ENCODE data around the gene HSF2BP.
"Not testable (repeated sequence)": the region's sequence is repeated elsewhere in the genome, so short reads cannot be mapped to it uniquely, and the experiment has no call there.

Gene HSF2BP

GRCh38 chr21:43688906-43689305, 29.6 kb upstream of the HSF2BP start:
- FAIRE-seq, result no peak
- DNase-seq (ENCODE audit: insufficient read length, low spot score), result no peak

- FAIRE-seq, result no peak
- DNase-seq (ENCODE audit: insufficient read length, low spot score), result no peak
These were observed 28.5 kb upstream of the HSF2BP start for GRCh38 chr21:43687566-43688399.

- no peak for FAIRE-seq
- DNase-seq (ENCODE audit: insufficient read length, low spot score), result no peak
These were observed 27.7 kb upstream of the HSF2BP start for GRCh38 chr21:43686811-43687565.

GRCh38 chr21:43684424-43684823, 25.1 kb upstream of the HSF2BP start:
- DNase-seq (ENCODE audit: insufficient read length, low spot score), result no peak
- FAIRE-seq, result no peak

GRCh38 chr21:43681650-43682049, 22.4 kb upstream of the HSF2BP start:
- FAIRE-seq, result no peak

GRCh38 chr21:43680421-43680820, 21.1 kb upstream of the HSF2BP start:
- DNase-seq (ENCODE audit: insufficient read length, low spot score); FAIRE-seq: not testable (repeated sequence)

More at GRCh38 chr21:43681650-43682049, 22.4 kb upstream of the HSF2BP start:
- no peak for DNase-seq (ENCODE audit: insufficient read length, low spot score)

- DNase-seq (ENCODE audit: insufficient read length, low spot score) (no peak), FAIRE-seq (no peak)
These were observed 20.7 kb upstream of the HSF2BP start for GRCh38 chr21:43679951-43680350.

GRCh38 chr21:43676391-43676790, 17.1 kb upstream of the HSF2BP start:
- FAIRE-seq, result no peak
- DNase-seq (ENCODE audit: insufficient read length, low spot score), result no peak

GRCh38 chr21:43675871-43676270, 16.6 kb upstream of the HSF2BP start:
- DNase-seq (ENCODE audit: insufficient read length, low spot score), result no peak
- no peak for FAIRE-seq

- DNase-seq (ENCODE audit: insufficient read length, low spot score) (no peak), FAIRE-seq (no peak)
These were observed 10.7 kb upstream of the HSF2BP start for GRCh38 chr21:43669828-43670605.

- DNase-seq (ENCODE audit: insufficient read length, low spot score), result no peak
- FAIRE-seq, result no peak
These were observed 8.1 kb upstream of the HSF2BP start for GRCh38 chr21:43667191-43667904.

GRCh38 chr21:43665879-43666278, 6.6 kb upstream of the HSF2BP start:
- FAIRE-seq (no peak), DNase-seq (ENCODE audit: insufficient read length, low spot score) (no peak)

GRCh38 chr21:43664358-43664757, 5.1 kb upstream of the HSF2BP start:
- DNase-seq (ENCODE audit: insufficient read length, low spot score) (no peak), FAIRE-seq (no peak)

- FAIRE-seq (no peak), DNase-seq (ENCODE audit: insufficient read length, low spot score) (no peak)
These were observed 3.7 kb upstream of the HSF2BP start for GRCh38 chr21:43663033-43663432.

GRCh38 chr21:43662286-43662685, 3.0 kb upstream of the HSF2BP start:
- FAIRE-seq, result no peak

GRCh38 chr21:43658769-43659135, 536 bp downstream of the HSF2BP start:
- no peak for FAIRE-seq
- DNase-seq (ENCODE audit: insufficient read length, low spot score), result no peak

More at GRCh38 chr21:43662286-43662685, 3.0 kb upstream of the HSF2BP start:
- no peak for DNase-seq (ENCODE audit: insufficient read length, low spot score)

GRCh38 chr21:43658088-43658741, 1.1 kb downstream of the HSF2BP start:
- DNase-seq (ENCODE audit: insufficient read length, low spot score) (no peak), FAIRE-seq (no peak)

GRCh38 chr21:43657355-43658087, 1.8 kb downstream of the HSF2BP start:
- DNase-seq (ENCODE audit: insufficient read length, low spot score) (no peak), FAIRE-seq (no peak)

GRCh38 chr21:43654806-43655489, 4.3 kb downstream of the HSF2BP start:
- no peak for FAIRE-seq
- no peak for DNase-seq (ENCODE audit: insufficient read length, low spot score)

All from HTR-8/SVneo (cell line).